Neural cell (in vitro differentiated cells): ENCODE measurements around the gene DCAF15. TPM values are rescaled to one million over a fixed set of nuclear protein-coding genes. Genes with fewer than 3 reads are reported as not detected.

Source experiments
- H2AFZ ChIP-seq: fragments of 200-600, 300-800 bp; sonication (generic), shearing (Covaris generic); 2 replicates; pipeline ENCODE4 v1.6.0; 2014; ENCODE audit warnings: low read depth, mild to moderate bottlenecking, antibody characterized with exemption, low read length, moderate library complexity
- H3F3A ChIP-seq: fragments of 200-600 bp; shearing (Covaris generic); 2 replicates; pipeline ENCODE4 v1.6.1; 2016; ENCODE audit warnings: mild to moderate bottlenecking, moderate library complexity, mixed read lengths, antibody characterized with exemption, low read length; ENCODE audit not compliant: insufficient read depth, poor library complexity, severe bottlenecking
- H3K27ac ChIP-seq: fragments of 200-600, 300-800 bp; sonication (generic), shearing (Covaris generic); 2 replicates; pipeline ENCODE4 v1.5.1; 2014; ENCODE audit warnings: mild to moderate bottlenecking, low read length, moderate library complexity
- H3K27me3 ChIP-seq: fragments of 300-800, 200-600 bp; sonication (generic), shearing (Covaris generic); 2 replicates; pipeline ENCODE4 v1.6.0; 2014; ENCODE audit warnings: mild to moderate bottlenecking, low read depth, low read length, moderate library complexity; ENCODE audit not compliant: insufficient read depth
- H3K36me3 ChIP-seq: fragments of 300-800, 200-600 bp; sonication (generic), shearing (Covaris generic); 2 replicates; pipeline ENCODE4 v1.5.1; 2014; ENCODE audit warnings: mild to moderate bottlenecking, antibody characterized with exemption, low read length, moderate library complexity; ENCODE audit not compliant: insufficient read depth
- H3K4me2 ChIP-seq: fragments of 300-800, 200-600 bp; sonication (generic), shearing (Covaris generic); 2 replicates; pipeline ENCODE4 v1.6.0; 2014; ENCODE audit warnings: mild to moderate bottlenecking, low read length
- H3K4me3 ChIP-seq: fragments of 300-800, 200-600 bp; sonication (generic), shearing (Covaris generic); 2 replicates; pipeline ENCODE4 v1.5.1; 2014; ENCODE audit warnings: mild to moderate bottlenecking, low read length, moderate library complexity
- H3K79me2 ChIP-seq: fragments of 200-600 bp; shearing (Covaris generic); replicated peaks from 2 replicates; pipeline ENCODE4 v1.6.0; 2014; ENCODE audit warnings: mild to moderate bottlenecking, low read length, moderate library complexity; ENCODE audit not compliant: insufficient read depth
- H3K9ac ChIP-seq: fragments of 300-800, 200-600 bp; sonication (generic), shearing (Covaris generic); 2 replicates; pipeline ENCODE4 v1.6.1; 2016; ENCODE audit warnings: mild to moderate bottlenecking, low read length, mixed read lengths
- H3K9me2 ChIP-seq: fragments of 200-600 bp; shearing (Covaris generic); 2 replicates; pipeline ENCODE4 v1.6.1; 2016; ENCODE audit warnings: mild to moderate bottlenecking, low read length, mixed read lengths; ENCODE audit not compliant: insufficient read depth
- H3K9me3 ChIP-seq: fragments of 200-600, 300-800 bp; sonication (generic), shearing (Covaris generic); 2 replicates; pipeline ENCODE4 v1.6.1; 2016; ENCODE audit warnings: mild to moderate bottlenecking, mixed run types, low read length, moderate library complexity, mixed read lengths
- H4K20me1 ChIP-seq: fragments of 200-600 bp; shearing (Covaris generic); 2 replicates; pipeline ENCODE4 v1.6.1; 2016; ENCODE audit warnings: mild to moderate bottlenecking, mixed run types; ENCODE audit not compliant: insufficient read depth
- EP300 ChIP-seq: fragments of 450-650 bp; conservative IDR thresholded peaks from 2 replicates; pipeline ENCODE4 v1.6.1; 2014; ENCODE audit warnings: antibody characterized with exemption, mild to moderate bottlenecking, moderate library complexity; ENCODE audit not compliant: poor library complexity, severe bottlenecking
- EZH2 ChIP-seq: fragments of 200-600, 300-800 bp; shearing (Covaris generic), sonication (generic); IDR thresholded peaks from 2 replicates; pipeline ENCODE4 v1.6.1; 2014; ENCODE audit warnings: antibody characterized with exemption, low read length, borderline replicate concordance, mild to moderate bottlenecking; ENCODE audit not compliant: insufficient read depth, poor library complexity, severe bottlenecking
- MXI1 ChIP-seq: fragments of 450-650 bp; conservative IDR thresholded peaks from 2 replicates; pipeline ENCODE4 v1.6.1; 2014; ENCODE audit warnings: antibody characterized with exemption, mild to moderate bottlenecking; ENCODE audit not compliant: poor library complexity, severe bottlenecking
- POLR2AphosphoS5 ChIP-seq: IDR thresholded peaks from 2 replicates; pipeline ENCODE4 v1.6.1; 2012
- RAD21 ChIP-seq: fragments of 450-650 bp; conservative IDR thresholded peaks from 2 replicates; pipeline ENCODE4 v1.6.1; 2014; ENCODE audit warnings: antibody characterized with exemption, mild to moderate bottlenecking, moderate library complexity
- SMC3 ChIP-seq: fragments of 450-650 bp; conservative IDR thresholded peaks from 2 replicates; pipeline ENCODE4 v1.6.1; 2014; ENCODE audit warnings: antibody characterized with exemption, mild to moderate bottlenecking, moderate library complexity; ENCODE audit not compliant: poor library complexity
- TAF1 ChIP-seq: IDR thresholded peaks from 2 replicates; pipeline ENCODE4 v1.6.1; 2012; ENCODE audit warnings: low read depth
- polyA plus RNA-seq: library from polyadenylated mRNA; depleted of rRNA; stranded (reverse); fragments of >200 nt; gene quantifications from 2 replicates; pipeline ENCODE4 v1.2.3, GENCODE V29; 2014
- TF ChIP-seq, protein P1 (sequence below): IDR thresholded peaks from 2 replicates; pipeline ENCODE4 v1.6.1; 2012; ENCODE audit warnings: borderline replicate concordance
- TF ChIP-seq, protein P2 (sequence below): fragments of 450-650 bp; IDR thresholded peaks from 2 replicates; pipeline ENCODE4 v1.5.1; 2014; ENCODE audit warnings: antibody characterized with exemption, mild to moderate bottlenecking, moderate library complexity; ENCODE audit not compliant: poor library complexity, severe bottlenecking

The DCAF15 gene
- polyA plus RNA-seq, 1 donor from 2014 or later = 39.4 TPM

DNA sequence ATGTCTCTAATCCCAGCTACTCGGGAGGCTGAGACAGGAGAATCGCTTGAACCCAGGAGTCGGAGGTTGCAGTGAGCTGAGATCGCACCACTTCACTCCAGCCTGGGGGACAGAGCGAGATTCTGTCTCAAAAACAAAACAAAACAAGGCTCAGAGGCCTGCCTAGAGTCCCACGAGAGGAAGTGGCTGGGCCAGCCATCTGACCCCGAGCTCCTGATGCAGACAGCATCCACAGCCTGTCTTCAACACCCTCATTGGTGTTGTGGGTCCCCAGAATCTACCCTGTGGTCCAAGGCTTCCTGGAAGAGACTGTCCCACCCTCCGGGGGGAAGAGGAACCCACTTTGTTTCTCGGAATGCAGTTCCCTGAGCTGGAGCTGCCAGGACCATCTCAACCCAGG lies 29.2 kb downstream of the DCAF15 start:
- no peaks in the 10 kb centered on the region for H4K20me1 ChIP-seq
- H3K4me3 ChIP-seq = no peak overlapping the region
- H3K79me2 ChIP-seq = no peaks in the 10 kb centered on the region
- no peak overlapping the region for H3K27ac ChIP-seq
- H2AFZ ChIP-seq = no peak overlapping the region
- no peaks in the 10 kb centered on the region for H3K27me3 ChIP-seq
- H3K9ac ChIP-seq = no peak overlapping the region
- H3K9me2 ChIP-seq = no peaks in the 10 kb centered on the region
- no peaks in the 10 kb centered on the region for H3K36me3 ChIP-seq
- no peaks in the 10 kb centered on the region for H3K9me3 ChIP-seq
- TF ChIP-seq TAF1 = no peak
- TF ChIP-seq MXI1 = no peak
- TF ChIP-seq POLR2AphosphoS5 = no peak
- TF ChIP-seq, protein P1, sequence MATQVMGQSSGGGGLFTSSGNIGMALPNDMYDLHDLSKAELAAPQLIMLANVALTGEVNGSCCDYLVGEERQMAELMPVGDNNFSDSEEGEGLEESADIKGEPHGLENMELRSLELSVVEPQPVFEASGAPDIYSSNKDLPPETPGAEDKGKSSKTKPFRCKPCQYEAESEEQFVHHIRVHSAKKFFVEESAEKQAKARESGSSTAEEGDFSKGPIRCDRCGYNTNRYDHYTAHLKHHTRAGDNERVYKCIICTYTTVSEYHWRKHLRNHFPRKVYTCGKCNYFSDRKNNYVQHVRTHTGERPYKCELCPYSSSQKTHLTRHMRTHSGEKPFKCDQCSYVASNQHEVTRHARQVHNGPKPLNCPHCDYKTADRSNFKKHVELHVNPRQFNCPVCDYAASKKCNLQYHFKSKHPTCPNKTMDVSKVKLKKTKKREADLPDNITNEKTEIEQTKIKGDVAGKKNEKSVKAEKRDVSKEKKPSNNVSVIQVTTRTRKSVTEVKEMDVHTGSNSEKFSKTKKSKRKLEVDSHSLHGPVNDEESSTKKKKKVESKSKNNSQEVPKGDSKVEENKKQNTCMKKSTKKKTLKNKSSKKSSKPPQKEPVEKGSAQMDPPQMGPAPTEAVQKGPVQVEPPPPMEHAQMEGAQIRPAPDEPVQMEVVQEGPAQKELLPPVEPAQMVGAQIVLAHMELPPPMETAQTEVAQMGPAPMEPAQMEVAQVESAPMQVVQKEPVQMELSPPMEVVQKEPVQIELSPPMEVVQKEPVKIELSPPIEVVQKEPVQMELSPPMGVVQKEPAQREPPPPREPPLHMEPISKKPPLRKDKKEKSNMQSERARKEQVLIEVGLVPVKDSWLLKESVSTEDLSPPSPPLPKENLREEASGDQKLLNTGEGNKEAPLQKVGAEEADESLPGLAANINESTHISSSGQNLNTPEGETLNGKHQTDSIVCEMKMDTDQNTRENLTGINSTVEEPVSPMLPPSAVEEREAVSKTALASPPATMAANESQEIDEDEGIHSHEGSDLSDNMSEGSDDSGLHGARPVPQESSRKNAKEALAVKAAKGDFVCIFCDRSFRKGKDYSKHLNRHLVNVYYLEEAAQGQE = no peak
- no peak for TF ChIP-seq RAD21
- TF ChIP-seq EZH2 = no peak
- TF ChIP-seq, protein P2, sequence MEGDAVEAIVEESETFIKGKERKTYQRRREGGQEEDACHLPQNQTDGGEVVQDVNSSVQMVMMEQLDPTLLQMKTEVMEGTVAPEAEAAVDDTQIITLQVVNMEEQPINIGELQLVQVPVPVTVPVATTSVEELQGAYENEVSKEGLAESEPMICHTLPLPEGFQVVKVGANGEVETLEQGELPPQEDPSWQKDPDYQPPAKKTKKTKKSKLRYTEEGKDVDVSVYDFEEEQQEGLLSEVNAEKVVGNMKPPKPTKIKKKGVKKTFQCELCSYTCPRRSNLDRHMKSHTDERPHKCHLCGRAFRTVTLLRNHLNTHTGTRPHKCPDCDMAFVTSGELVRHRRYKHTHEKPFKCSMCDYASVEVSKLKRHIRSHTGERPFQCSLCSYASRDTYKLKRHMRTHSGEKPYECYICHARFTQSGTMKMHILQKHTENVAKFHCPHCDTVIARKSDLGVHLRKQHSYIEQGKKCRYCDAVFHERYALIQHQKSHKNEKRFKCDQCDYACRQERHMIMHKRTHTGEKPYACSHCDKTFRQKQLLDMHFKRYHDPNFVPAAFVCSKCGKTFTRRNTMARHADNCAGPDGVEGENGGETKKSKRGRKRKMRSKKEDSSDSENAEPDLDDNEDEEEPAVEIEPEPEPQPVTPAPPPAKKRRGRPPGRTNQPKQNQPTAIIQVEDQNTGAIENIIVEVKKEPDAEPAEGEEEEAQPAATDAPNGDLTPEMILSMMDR = no peak
- no peak for TF ChIP-seq EP300
- TF ChIP-seq SMC3 = no peak
- no peak overlapping the region for H3K4me2 ChIP-seq
- H3F3A ChIP-seq = no peaks in the 10 kb centered on the region

DNA sequence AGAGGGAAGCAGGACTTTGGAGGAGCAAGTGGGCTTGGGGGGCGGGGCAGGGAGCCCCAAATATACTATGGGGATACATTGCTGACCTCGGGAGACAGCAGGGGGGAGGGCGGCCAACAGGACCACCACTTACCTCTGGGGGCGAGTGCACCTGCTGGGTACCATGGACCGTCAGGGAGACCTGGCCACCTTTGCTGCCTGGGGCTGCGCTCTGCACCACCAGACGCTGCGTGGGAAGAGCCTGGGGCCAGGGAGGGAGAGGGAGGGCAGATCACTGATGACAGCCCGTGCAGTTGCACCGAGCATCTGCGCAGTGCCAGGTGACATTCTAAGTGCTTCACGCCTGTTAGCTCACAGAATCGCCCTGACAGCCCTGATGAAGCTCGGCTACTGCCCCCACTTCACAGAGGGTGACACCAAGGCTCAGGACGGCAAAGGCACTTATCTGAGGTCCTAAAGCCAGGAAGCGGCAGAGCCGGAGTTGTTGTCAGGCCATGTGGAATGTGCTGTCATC lies 29.7 kb downstream of the DCAF15 start:
- H4K20me1 ChIP-seq = no peaks in the 10 kb centered on the region
- H3K79me2 ChIP-seq = no peaks in the 10 kb centered on the region
- H2AFZ ChIP-seq = no peak overlapping the region
- no peak overlapping the region for H3K9ac ChIP-seq
- H3K4me3 ChIP-seq = no peak overlapping the region
- no peaks in the 10 kb centered on the region for H3K9me2 ChIP-seq
- H3K36me3 ChIP-seq = no peaks in the 10 kb centered on the region
- TF ChIP-seq MXI1 (no peak), EP300 (no peak)
- TF ChIP-seq, protein P1 = no peak
- H3K9me3 ChIP-seq = no peaks in the 10 kb centered on the region
- H3F3A ChIP-seq = no peaks in the 10 kb centered on the region
- no peaks in the 10 kb centered on the region for H3K27me3 ChIP-seq
- no peak overlapping the region for H3K27ac ChIP-seq
- no peak overlapping the region for H3K4me2 ChIP-seq
